DND-41 (cell line): ENCODE data around the gene MAP7D1.

ENCODE experiments used
- ATAC-seq: fragments of 200-7000 bp; cut with Tn5 transposase; 3 replicates; pipeline ENCODE4 v1.9.1; 2021; ENCODE audit warnings: low read depth; ENCODE audit not compliant: insufficient read depth
- DNase-seq: peaks from one replicate; pipeline ENCODE4 v3.0.0-alpha.2; 2020
- H2AFZ ChIP-seq: 2 replicates; pipeline ENCODE4 v1.6.0; 2012; ENCODE audit warnings: low read depth, low read length
- H3K27ac ChIP-seq: 2 replicates; pipeline ENCODE4 v1.5.1; 2012; ENCODE audit warnings: low read length, inconsistent platforms
- H3K27me3 ChIP-seq: fragments of 200-600 bp; sonication (generic); 2 replicates; pipeline ENCODE4 v1.6.0; 2012; ENCODE audit warnings: low read length, mild to moderate bottlenecking, inconsistent platforms; ENCODE audit not compliant: insufficient read depth, poor library complexity
- H3K36me3 ChIP-seq: 2 replicates; pipeline ENCODE4 v1.5.1; 2012; ENCODE audit warnings: low read length, inconsistent platforms; ENCODE audit not compliant: insufficient read depth
- H3K4me1 ChIP-seq: 2 replicates; pipeline ENCODE4 v1.5.1; 2012; ENCODE audit warnings: mild to moderate bottlenecking, low read length; ENCODE audit not compliant: insufficient read depth
- H3K4me2 ChIP-seq: 2 replicates; pipeline ENCODE4 v1.6.0; 2012; ENCODE audit warnings: mild to moderate bottlenecking, moderate library complexity, low read length, inconsistent platforms; ENCODE audit not compliant: insufficient read depth
- H3K4me3 ChIP-seq, 2 experiments: fragments of 200-600 bp in 1 of 2; shearing (Covaris generic) in 1 of 2; 2 replicates each; pipeline ENCODE4 v1.5.1; 2012 to 2016; ENCODE audit warnings: inconsistent platforms in 2 of 2, low read length in 2 of 2, mild to moderate bottlenecking in 2 of 2, low read depth in 1 of 2, moderate library complexity in 1 of 2
- H3K79me2 ChIP-seq: 2 replicates; pipeline ENCODE4 v1.6.0; 2012; ENCODE audit warnings: low read length, inconsistent platforms; ENCODE audit not compliant: insufficient read depth
- H3K9ac ChIP-seq: 2 replicates; pipeline ENCODE4 v1.6.0; 2012; ENCODE audit warnings: low read depth, mild to moderate bottlenecking, inconsistent platforms, low read length, moderate library complexity
- H3K9me3 ChIP-seq: 2 replicates; pipeline ENCODE4 v1.5.1; 2012; ENCODE audit warnings: low read length, moderate library complexity, mild to moderate bottlenecking, inconsistent platforms; ENCODE audit not compliant: insufficient read depth, severe bottlenecking
- H4K20me1 ChIP-seq: 2 replicates; pipeline ENCODE4 v1.6.0; 2012; ENCODE audit warnings: low read length; ENCODE audit not compliant: insufficient read depth
- CTCF ChIP-seq: IDR thresholded peaks from 2 replicates; pipeline ENCODE4 v1.5.1; 2012; ENCODE audit warnings: borderline replicate concordance, low read length, moderate library complexity, mild to moderate bottlenecking; ENCODE audit not compliant: poor library complexity, severe bottlenecking; ENCODE audit errors: extremely low read depth
- EZH2 ChIP-seq: IDR thresholded peaks from 3 replicates; pipeline ENCODE4 v1.6.1; 2012; ENCODE audit warnings: borderline replicate concordance, low read depth, mild to moderate bottlenecking, moderate library complexity, low read length, inconsistent platforms; ENCODE audit not compliant: severe bottlenecking

Gene MAP7D1

GRCh38 chr1:36112823-36113222 lies 43.1 kb upstream of the MAP7D1 start:
- Histone ChIP-seq H3K4me2 (no peak overlapping the region), H3K9me3 (no peaks in the 10 kb centered on the region), H3K27me3 (no peaks in the 10 kb centered on the region), H4K20me1 (no peaks in the 10 kb centered on the region), H3K4me3 (no peak overlapping the region), H3K79me2 (no peaks in the 10 kb centered on the region), H2AFZ (no peak overlapping the region), H3K36me3 (no peaks in the 10 kb centered on the region), H3K4me1 (no peaks in the 10 kb centered on the region), H3K27ac (no peak overlapping the region), H3K9ac (no peak overlapping the region)
- ATAC-seq (no peak), DNase-seq (no peak)
- TF ChIP-seq EZH2 = no peak
- TF ChIP-seq CTCF = no peak

- DNase-seq = no peak
- no peak overlapping the region for H3K4me2 ChIP-seq
- no peak overlapping the region for H3K4me3 ChIP-seq
- no peak for ATAC-seq
- H3K9me3 ChIP-seq = no peaks in the 10 kb centered on the region
- no peak overlapping the region for H3K27ac ChIP-seq
- TF ChIP-seq EZH2 (no peak), CTCF (no peak)
- H3K79me2 ChIP-seq = no peaks in the 10 kb centered on the region
- H3K9ac ChIP-seq = no peak overlapping the region
- H3K27me3 ChIP-seq = no peaks in the 10 kb centered on the region
- H4K20me1 ChIP-seq = no peaks in the 10 kb centered on the region
- H3K36me3 ChIP-seq = no peaks in the 10 kb centered on the region
- no peaks in the 10 kb centered on the region for H3K4me1 ChIP-seq
- H2AFZ ChIP-seq = no peak overlapping the region; the same call in 1 of the 2 replicates
These were observed 41.6 kb upstream of the MAP7D1 start for GRCh38 chr1:36114371-36114770.

GRCh38 chr1:36115200-36115669 lies 40.7 kb upstream of the MAP7D1 start:
- H3K9me3 ChIP-seq = no peaks in the 10 kb centered on the region
- TF ChIP-seq CTCF (no peak), EZH2 (no peak)
- no peak overlapping the region for H3K4me3 ChIP-seq
- no peak overlapping the region for H2AFZ ChIP-seq
- H3K79me2 ChIP-seq = no peaks in the 10 kb centered on the region
- DNase-seq = no peak
- no peaks in the 10 kb centered on the region for H3K4me1 ChIP-seq
- H3K27ac ChIP-seq = no peak overlapping the region
- H3K4me2 ChIP-seq = no peak overlapping the region
- H3K27me3 ChIP-seq = no peaks in the 10 kb centered on the region
- H3K9ac ChIP-seq = no peak overlapping the region
- H4K20me1 ChIP-seq = no peaks in the 10 kb centered on the region
- H3K36me3 ChIP-seq = no peaks in the 10 kb centered on the region
- ATAC-seq = no peak

- DNase-seq (no peak), ATAC-seq (no peak)
- Histone ChIP-seq H3K4me2 (no peak overlapping the region), H3K27me3 (no peaks in the 10 kb centered on the region), H3K4me3 (no peak overlapping the region), H3K27ac (no peak overlapping the region), H3K79me2 (no peaks in the 10 kb centered on the region), H3K4me1 (no peaks in the 10 kb centered on the region), H3K9me3 (no peaks in the 10 kb centered on the region), H3K9ac (no peak overlapping the region), H3K36me3 (no peaks in the 10 kb centered on the region), H4K20me1 (no peaks in the 10 kb centered on the region), H2AFZ (no peak overlapping the region)
- TF ChIP-seq EZH2 (no peak), CTCF (no peak)
These were observed 40.0 kb upstream of the MAP7D1 start for GRCh38 chr1:36115931-36116330.
